OCI-LY7 (cell line): Measurements from ENCODE around the gene PTPRE. TPM values are rescaled to one million over a fixed set of nuclear protein-coding genes. Genes with fewer than 3 reads are reported as not detected.

ENCODE experiments used
- BruUV-seq: library from RNA; stranded (reverse); fragments of 400-500 nt; replicated peaks from 2 replicates; lab custom pipeline; 2021; lab: Mats Ljungman, UMichigan
- CTCF ChIA-PET: fragments of 300-600 bp; sonication (Branson Sonifier 250); formaldehyde crosslinking; loops from one replicate; lab custom pipeline; 2022; ENCODE audit warnings: antibody characterized with exemption; ENCODE audit not compliant: unreplicated experiment; lab: Charles Lee
- POLR2A ChIA-PET: fragments of 300-600 bp; sonication (Branson Sonifier 250); formaldehyde crosslinking; loops from one replicate; lab custom pipeline; 2022; ENCODE audit warnings: antibody characterized with exemption; lab: Charles Lee
- DNase-seq: peaks from one replicate; pipeline ENCODE4 v3.0.0-alpha.2; 2015; ENCODE audit warnings: low spot score
- H2AFZ ChIP-seq: fragments of 200-600 bp; sonication (generic), shearing (Covaris generic); 2 replicates; pipeline ENCODE4 v1.6.1; 2014; ENCODE audit warnings: mild to moderate bottlenecking, antibody characterized with exemption, low read length, moderate library complexity
- H3K27ac ChIP-seq: fragments of 200-600 bp; sonication (generic); 2 replicates; pipeline ENCODE4 v1.5.1; 2014; ENCODE audit warnings: mixed run types, low read depth, mild to moderate bottlenecking, moderate library complexity, low read length, inconsistent platforms; ENCODE audit not compliant: poor library complexity, severe bottlenecking
- H3K36me3 ChIP-seq: fragments of 200-600 bp; sonication (generic); 2 replicates; pipeline ENCODE4 v1.6.1; 2014; ENCODE audit warnings: mild to moderate bottlenecking, antibody characterized with exemption, low read length, moderate library complexity, mixed read lengths; ENCODE audit not compliant: insufficient read depth
- H3K4me1 ChIP-seq: fragments of 200-600 bp; sonication (generic); 2 replicates; pipeline ENCODE4 v1.5.1; 2014; ENCODE audit warnings: mild to moderate bottlenecking, low read length; ENCODE audit not compliant: insufficient read depth, poor library complexity, severe bottlenecking
- H3K4me2 ChIP-seq: fragments of 200-600 bp; sonication (generic); 2 replicates; pipeline ENCODE4 v1.6.1; 2014; ENCODE audit warnings: mild to moderate bottlenecking, low read length
- H3K4me3 ChIP-seq: fragments of 200-600 bp; sonication (generic); 2 replicates; pipeline ENCODE4 v1.5.1; 2014; ENCODE audit warnings: mild to moderate bottlenecking, low read depth, low read length; ENCODE audit not compliant: poor library complexity, severe bottlenecking
- H3K79me2 ChIP-seq: fragments of 200-600 bp; sonication (generic); 2 replicates; pipeline ENCODE4 v1.6.1; 2016; ENCODE audit warnings: low read depth, mild to moderate bottlenecking, low read length, moderate library complexity, mixed read lengths; ENCODE audit not compliant: insufficient read depth
- H3K9me2 ChIP-seq: fragments of 200-600 bp; sonication (generic); 2 replicates; pipeline ENCODE4 v1.6.1; 2016; ENCODE audit warnings: mild to moderate bottlenecking, low read length, mixed read lengths; ENCODE audit not compliant: insufficient read depth
- H3K9me3 ChIP-seq: fragments of 200-600 bp; sonication (generic); 2 replicates; pipeline ENCODE4 v1.6.1; 2014; ENCODE audit warnings: mild to moderate bottlenecking, mixed run types, low read length, mixed read lengths
- H4K20me1 ChIP-seq: fragments of 200-600 bp; sonication (generic); 2 replicates; pipeline ENCODE4 v1.6.1; 2014; ENCODE audit warnings: mild to moderate bottlenecking, antibody characterized with exemption, low read length, moderate library complexity, mixed read lengths; ENCODE audit not compliant: insufficient read depth
- EZH2phosphoT487 ChIP-seq: fragments of 200-600 bp; sonication (generic); IDR thresholded peaks from 2 replicates; pipeline ENCODE4 v1.6.1; 2018; ENCODE audit warnings: low read depth, borderline replicate concordance, mild to moderate bottlenecking, mixed run types, antibody characterized with exemption, low read length, moderate library complexity, mixed read lengths
- intact Hi-C: fragments of 100-400 bp; cut with micrococcal nuclease; formaldehyde crosslinking; loops from one replicate; pipeline ENCODE4 v1.10.0; 2022; ENCODE audit not compliant: unreplicated experiment
- total RNA-seq, 2 experiments: library from RNA; depleted of rRNA in 1 of 2; stranded (reverse); fragments of >200 nt in 1 of 2; shearing (Covaris generic) in 1 of 2; gene quantifications; 2 replicates each; pipeline ENCODE4 v1.2.3, GENCODE V29; 2014 to 2022
- TF ChIP-seq, protein P1 (sequence below): fragments of 200-600 bp; sonication (generic); conservative IDR thresholded peaks from 2 replicates; pipeline ENCODE4 v1.5.1; 2014; ENCODE audit warnings: mild to moderate bottlenecking, antibody characterized with exemption, low read length, moderate library complexity, mixed read lengths

The PTPRE gene
- total RNA-seq, 2 experiments from 2014 or later: 6.8 to 8.3 TPM

DNA sequence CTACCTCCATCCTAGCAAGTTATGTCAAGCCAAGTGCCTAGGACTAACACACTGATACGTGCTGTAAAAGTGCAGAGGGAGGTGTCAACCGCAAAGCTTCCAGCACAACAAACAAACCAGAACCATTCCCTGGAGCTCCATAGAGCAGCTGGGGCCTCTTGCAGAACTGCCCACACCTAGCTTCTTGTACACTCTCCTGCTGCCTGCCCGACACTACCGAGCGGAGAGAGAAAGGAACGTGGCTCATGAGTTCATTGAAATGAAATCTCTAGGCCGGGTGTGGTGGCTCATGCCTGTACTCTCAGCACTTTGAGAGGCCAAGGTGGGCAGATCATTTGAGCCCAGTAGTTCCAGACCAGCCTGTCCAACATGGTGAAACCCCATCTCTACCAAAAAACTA is 145.8 kb downstream of the PTPRE start:
- no TSS peak for BruUV-seq
- H3K4me3 ChIP-seq: no peak overlapping the region
- intact Hi-C loops: no loop called here
- TF ChIP-seq, protein P1, sequence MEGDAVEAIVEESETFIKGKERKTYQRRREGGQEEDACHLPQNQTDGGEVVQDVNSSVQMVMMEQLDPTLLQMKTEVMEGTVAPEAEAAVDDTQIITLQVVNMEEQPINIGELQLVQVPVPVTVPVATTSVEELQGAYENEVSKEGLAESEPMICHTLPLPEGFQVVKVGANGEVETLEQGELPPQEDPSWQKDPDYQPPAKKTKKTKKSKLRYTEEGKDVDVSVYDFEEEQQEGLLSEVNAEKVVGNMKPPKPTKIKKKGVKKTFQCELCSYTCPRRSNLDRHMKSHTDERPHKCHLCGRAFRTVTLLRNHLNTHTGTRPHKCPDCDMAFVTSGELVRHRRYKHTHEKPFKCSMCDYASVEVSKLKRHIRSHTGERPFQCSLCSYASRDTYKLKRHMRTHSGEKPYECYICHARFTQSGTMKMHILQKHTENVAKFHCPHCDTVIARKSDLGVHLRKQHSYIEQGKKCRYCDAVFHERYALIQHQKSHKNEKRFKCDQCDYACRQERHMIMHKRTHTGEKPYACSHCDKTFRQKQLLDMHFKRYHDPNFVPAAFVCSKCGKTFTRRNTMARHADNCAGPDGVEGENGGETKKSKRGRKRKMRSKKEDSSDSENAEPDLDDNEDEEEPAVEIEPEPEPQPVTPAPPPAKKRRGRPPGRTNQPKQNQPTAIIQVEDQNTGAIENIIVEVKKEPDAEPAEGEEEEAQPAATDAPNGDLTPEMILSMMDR: no peak
- TF ChIP-seq EZH2phosphoT487: no peak
- H3K4me1 ChIP-seq: peaks cover 30% of the 10 kb centered on the region
- ChIA-PET CTCF (interaction anchor here (1.1 kb wide), 1 partner anchor 16 kb away, joined by 3 read pairs; no protein-coding TSS in a partner anchor), POLR2A (interaction anchor here (0.6 kb wide), 1 partner anchor 143 kb away, joined by 3 read pairs; no protein-coding TSS in a partner anchor)
- peaks cover 8% of the 10 kb centered on the region; the same call in 1 of the 2 replicates for H3K36me3 ChIP-seq
- no peaks in the 10 kb centered on the region for H3K9me2 ChIP-seq
- no peaks in the 10 kb centered on the region for H3K79me2 ChIP-seq
- no peak overlapping the region for H2AFZ ChIP-seq
- H3K27ac ChIP-seq: no peak overlapping the region
- H3K4me2 ChIP-seq: no peak overlapping the region
- no peaks in the 10 kb centered on the region for H3K9me3 ChIP-seq
- DNase-seq: no peak
- 0 out of 2 replicates have a peak, but pooled peaks cover 5% of the 10 kb centered on the region for H4K20me1 ChIP-seq

DNA sequence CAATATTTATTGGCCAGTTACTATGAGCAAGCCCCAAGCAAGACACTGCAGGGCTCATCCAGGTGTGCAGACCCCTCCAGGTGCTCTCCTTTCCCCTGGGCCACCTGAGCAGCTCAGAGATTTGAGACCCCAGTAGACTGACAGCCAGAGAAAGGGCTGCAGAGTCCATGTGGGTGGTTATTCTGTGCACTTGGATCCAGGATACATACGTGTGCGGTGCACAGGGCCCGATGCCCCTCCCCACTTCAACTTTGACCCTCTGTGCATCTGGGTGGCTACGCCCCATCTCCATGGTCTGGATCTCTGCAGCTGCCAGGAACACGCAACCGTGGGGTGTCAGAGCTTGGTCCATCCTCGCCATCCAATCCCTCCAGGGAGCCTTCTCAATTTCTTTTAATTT is 146.5 kb downstream of the PTPRE start:
- Histone ChIP-seq H4K20me1 (0 out of 2 replicates have a peak, but pooled peaks cover 5% of the 10 kb centered on the region), H3K27ac (no peak overlapping the region), H3K4me3 (no peak overlapping the region), H3K9me2 (no peaks in the 10 kb centered on the region), H3K4me2 (no peak overlapping the region), H2AFZ (no peak overlapping the region), H3K79me2 (no peaks in the 10 kb centered on the region), H3K9me3 (no peaks in the 10 kb centered on the region), H3K4me1 (peaks cover 25% of the 10 kb centered on the region), H3K36me3 (peaks cover 8% of the 10 kb centered on the region; the same call in 1 of the 2 replicates)
- TF ChIP-seq, protein P1: no peak
- no peak for TF ChIP-seq EZH2phosphoT487
- BruUV-seq: no TSS peak
- DNase-seq: no peak
- POLR2A ChIA-PET: no interaction called here
- CTCF ChIA-PET: no interaction called here
- intact Hi-C loops: no loop called here

DNA sequence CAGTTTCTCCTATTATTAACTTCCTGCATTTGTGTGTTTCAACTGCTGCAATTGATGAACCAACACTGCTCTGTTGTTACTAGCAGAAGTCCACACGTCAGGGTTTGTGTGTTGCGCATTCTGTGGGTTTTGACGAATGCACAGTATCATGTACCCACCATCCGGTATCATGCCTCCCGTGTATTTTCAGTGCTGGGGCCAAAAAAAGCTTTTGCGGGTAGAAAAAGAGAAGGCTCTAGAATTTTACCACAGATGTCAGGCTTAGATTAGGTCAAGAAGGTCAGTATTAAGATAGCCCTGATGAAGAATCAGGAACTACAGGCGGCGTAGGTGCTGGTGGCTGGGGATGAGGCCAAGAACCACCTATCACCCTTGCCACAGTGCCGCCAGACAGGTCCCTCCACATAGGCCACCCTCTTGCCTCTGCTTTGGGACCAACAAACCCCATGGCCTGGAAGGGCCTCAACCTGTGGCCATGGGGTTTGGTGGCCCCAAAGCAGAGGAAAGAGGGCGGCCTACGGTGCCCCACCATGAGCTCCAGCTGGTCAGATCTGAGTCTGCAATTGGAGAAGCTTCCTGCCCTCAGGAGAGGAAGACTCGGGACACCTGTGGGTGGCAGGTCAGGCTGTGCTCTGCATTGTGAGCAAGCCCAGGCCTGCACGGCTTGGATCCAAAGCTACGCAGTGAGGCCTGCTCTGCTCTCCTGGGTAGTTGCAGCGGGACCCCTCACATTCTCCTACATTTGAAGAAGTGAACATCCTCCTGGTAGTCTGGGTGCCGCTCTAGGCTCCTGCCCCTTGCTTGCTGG is 147.5 kb downstream of the PTPRE start:
- Histone ChIP-seq H3K4me2 (no peak overlapping the region), H3K36me3 (peaks cover 8% of the 10 kb centered on the region; the same call in 1 of the 2 replicates), H3K27ac (no peak overlapping the region), H3K79me2 (no peaks in the 10 kb centered on the region), H3K9me2 (no peaks in the 10 kb centered on the region), H3K9me3 (no peaks in the 10 kb centered on the region), H4K20me1 (peaks cover 6% of the 10 kb centered on the region; the same call in 1 of the 2 replicates), H3K4me1 (peaks cover 25% of the 10 kb centered on the region), H2AFZ (no peak overlapping the region), H3K4me3 (no peak overlapping the region)
- BruUV-seq: no TSS peak
- intact Hi-C loops: no loop called here
- DNase-seq: no peak
- TF ChIP-seq, protein P1: no peak
- TF ChIP-seq EZH2phosphoT487: no peak
- ChIA-PET CTCF (no interaction called here), POLR2A (no interaction called here)
